Activated T-cell treated with anti-CD3 and anti-CD28 coated beads for 4 hours (primary cell): ENCODE measurements around the gene GDE1.
A peak's percentile ranks its signal among the peaks of the same experiment; 100 is the strongest.

Experiments used
- DNase-seq: peaks from one replicate; pipeline ENCODE4 v3.0.0-alpha.2; 2020

GDE1 gene

DNA sequence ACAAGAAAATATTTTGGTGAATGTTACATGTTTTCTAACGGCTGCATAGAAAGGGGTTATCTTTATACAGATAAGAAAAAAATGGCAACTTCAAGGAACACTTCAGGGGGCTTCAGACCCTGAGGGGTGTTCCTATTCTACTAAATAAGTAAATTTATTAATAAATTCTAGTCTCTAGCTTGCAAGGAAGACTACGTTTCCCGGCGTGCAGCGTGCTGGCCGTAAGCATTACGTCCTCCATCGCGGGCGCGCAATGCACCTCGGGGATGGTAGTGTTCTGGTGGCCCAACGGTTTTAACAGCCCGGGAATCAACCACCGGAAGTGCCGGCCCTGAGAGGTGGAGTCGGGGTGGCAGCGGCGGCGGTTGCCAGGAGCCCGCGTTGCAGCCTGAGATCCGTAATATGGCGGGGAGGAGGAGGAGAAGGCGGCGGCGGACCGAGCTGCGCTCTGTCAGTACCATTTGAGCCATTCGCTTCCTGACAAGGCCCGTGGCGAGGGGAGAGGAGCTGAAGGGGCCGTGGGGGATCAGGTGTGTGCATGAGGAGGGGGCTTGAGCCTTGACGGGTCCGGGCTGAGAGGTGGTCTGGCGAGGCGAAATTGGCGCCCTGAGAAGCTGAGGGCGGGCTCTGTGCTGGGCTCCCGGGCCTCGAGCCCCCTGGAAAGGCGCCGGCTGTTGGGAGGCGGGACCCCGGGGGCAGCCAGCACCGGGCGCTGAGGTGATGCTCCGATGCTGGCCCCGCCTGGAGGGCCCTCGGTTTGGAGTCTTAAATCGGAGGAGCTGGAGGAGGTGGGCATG is 1.9 kb upstream of the GDE1 start, which contains the start of gene CCP110:
Gene CCP110, plus strand, starts transcription at position 384 of the 797 bp plus-strand sequence. CDS start 3,940 bp downstream, outside the sequence.
- DNase-seq, result peak; percentile 90

DNA sequence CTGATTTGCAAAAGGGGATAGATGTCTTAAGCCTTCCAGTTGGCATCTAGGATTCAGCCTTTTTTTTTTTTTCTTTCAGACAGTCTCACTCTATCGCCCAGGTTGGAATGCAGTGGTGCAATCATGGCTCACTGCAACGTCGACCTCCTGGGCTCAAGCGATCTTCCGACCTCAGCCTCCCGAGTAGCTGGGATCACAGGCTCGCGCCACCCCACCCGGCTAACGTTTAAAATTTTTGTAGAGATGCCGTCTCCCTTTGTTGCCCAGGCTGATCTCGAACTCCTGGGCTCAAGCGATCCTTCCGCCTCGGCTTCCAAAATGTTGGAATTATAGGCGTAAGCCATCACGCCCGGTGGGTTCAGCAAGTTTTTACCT is 1.3 kb upstream of the GDE1 start:
- DNase-seq, result no peak

DNA sequence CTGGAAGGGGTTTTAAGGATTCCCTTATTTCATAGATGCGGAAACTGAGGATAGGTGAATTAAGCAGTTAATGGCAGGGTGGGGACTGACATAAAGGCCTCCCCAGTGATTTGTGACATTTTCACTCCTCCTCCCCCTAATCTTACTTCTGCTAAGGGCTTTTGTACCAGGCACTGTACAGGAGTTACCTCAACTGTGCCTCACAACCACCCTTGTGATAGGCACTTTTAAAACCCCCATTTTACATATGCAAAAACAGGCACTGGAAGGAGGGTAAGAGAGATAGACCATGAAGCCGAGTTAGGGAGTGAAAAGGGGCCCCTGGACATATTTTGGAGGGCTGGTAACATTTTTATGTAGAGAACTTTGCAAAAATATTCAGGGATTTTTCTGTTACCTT is 862 bp upstream of the GDE1 start:
- DNase-seq, result no peak

DNA sequence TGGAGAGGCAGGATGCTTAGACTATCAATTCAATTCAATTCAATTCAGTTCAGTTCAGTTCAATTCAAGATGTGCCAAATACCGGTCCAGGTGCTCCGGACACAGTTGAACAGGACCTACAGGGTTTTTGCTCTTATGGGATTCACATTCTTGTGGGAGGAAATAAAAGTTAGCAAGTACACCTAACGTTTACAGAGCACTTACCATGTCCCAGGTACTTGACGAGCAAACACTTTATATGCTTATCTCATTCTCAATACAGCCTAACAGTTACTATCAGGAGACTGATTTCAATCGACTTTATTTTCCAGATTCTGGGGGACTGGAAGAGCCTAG is 467 bp upstream of the GDE1 start:
- DNase-seq, result no peak

DNA sequence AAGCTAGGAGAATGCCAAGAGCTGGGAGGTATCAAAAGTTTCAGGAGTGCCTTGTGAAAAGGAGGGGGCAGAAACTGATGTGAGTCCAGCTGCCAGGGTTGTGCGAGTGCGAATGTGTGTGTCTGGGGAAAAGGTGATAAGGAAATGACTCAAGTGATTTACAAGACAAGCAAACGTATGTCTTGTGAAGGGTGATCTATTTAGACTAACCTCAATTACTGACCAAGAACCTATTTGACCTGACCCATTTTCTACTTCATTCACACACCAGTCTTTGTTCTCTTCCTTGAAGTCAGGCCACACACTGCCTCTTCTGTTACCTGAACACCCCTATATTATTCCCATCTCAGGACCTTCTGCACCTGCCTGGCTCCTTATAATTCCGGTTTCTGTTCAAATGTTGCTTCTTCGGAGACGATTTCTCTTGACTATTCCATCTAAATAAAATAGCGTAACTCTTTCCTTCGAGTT is 1.0 kb downstream of the GDE1 start:
- no peak for DNase-seq

DNA sequence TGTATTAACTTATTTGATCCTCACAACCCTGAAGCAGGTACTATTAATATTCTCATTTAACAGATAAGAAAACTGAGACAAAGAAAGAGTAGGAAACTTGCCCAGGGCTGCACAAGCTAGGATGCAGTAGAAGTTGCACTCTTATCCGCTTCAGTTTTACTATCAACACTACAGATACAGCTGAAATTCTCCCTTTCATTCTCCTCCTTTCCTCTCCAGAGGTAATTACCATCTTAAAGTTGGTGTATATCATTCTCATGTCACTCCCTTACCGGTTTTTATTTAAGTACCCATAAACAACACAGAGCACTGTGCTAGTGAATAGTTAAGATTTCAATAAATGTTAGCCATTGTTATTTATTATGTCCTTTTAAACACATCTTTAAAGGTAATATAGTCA is 3.5 kb downstream of the GDE1 start:
- no peak for DNase-seq

DNA sequence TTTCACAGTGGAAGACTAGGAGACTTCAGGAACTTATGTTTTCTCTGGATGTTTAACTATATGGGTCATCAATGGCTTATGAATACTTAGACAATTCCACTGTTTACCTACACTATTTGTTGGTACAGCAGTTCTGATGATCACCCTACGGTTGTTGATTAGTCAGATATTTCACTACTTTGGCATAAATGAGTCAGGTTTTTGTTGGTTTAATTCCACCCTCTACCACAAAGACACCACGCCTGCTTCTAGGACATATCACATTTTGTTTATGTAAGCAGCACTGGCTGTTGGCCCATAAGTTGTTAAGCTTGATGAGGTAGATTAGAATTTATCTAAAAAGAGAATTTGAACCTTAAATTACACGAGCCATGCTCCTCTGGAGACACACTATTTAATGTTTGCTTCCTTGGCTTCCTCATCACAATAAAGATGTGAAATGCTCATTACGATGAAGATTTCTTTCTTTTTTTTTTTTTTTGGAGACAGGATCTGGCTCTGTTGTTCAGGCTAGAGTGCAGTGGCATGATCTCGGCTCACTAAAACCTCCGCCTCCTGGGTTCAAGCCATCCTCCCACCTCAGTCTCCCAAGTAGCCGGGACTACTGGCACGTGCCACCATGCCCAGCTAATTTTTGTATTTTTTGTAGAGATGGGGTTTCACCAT is 4.3 kb downstream of the GDE1 start:
- DNase-seq, result no peak

DNA sequence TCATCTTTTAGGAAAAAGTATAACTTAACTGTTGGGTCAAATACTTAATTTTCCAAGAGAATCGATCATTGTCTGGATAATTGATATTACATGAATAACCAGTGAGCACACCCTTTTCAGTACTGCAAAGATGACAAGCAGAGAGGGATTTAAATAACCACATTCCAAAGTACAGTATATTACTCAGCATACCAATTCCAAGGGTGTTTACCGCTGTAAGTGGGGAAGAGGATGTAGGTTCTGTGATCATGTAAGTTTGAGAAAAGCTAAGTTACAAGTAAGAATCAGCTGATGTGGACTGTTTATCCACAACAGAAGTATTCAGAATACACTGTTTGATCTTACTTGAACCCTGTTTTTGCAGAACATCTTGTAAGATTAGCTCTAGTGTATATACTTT is 6.1 kb downstream of the GDE1 start:
- DNase-seq, result no peak

DNA sequence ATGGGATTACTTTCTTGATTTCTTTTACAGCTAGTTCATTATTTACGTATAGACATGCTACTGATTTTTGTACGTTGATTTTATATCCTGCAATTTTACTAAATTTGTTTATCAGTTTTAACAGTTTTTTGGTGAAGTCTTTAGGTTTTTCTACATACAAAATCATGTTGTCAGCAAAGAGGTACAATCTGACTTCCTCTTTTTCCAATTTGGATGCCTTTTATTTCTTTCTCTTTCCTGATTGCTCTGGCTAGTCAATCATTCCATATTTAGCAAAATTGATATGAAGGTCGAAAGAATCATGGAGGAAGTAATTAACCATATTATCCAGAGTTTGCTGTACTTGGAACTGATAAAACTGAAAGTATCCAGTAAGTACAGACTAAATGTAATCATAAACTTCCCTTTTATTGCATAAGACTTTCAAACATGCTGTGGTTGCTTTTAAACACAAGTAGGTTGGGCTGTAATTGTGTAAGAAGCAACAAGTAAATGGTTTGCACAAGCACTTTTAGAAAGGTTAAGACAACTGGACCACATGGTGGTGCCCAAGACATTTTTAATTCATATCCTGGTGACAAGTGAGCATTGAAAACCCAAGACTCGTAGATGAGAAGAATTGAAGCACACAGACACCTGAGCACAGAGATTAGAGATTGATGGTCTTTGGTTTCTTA is 8.4 kb downstream of the GDE1 start:
- no peak for DNase-seq

DNA sequence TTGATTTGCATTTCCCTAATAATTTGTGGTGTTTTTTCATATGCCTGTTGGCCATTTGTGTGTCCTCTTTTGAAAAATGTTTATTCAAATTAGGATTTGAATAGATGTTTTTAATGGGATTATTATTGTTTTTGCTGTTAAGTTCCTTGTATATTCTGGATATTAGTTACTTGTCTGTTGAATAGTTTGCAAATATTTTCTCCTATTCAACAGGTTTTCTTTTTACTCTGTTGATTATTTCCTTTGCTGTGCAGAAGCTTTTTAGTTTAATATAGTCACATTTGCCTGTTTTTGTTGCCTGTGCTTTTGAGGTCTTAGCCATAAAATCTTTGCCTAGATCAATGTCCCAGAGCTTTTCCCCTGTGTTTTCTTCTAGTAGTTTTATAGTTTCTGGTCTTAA is 9.6 kb downstream of the GDE1 start:
- no peak for DNase-seq

DNA sequence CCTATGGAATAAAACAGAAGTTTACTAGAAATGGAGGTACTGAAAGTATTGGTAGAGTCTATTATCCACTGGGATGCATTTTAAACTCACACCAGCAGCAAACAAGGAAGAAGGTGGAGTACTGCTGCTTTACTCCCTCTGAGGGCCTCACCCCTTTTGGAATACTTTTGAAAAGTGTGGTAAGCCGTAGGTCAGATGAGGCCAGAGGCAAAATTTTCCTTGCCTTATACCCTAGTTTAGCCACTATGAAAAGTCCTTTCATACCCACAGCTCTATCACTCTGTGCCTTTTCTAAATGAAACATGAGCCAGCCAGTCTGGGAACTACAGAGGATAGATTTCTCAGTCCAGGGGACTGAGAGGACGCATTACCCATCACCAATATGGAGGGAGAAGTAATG is 14.0 kb downstream of the GDE1 start:
- no peak for DNase-seq

DNA sequence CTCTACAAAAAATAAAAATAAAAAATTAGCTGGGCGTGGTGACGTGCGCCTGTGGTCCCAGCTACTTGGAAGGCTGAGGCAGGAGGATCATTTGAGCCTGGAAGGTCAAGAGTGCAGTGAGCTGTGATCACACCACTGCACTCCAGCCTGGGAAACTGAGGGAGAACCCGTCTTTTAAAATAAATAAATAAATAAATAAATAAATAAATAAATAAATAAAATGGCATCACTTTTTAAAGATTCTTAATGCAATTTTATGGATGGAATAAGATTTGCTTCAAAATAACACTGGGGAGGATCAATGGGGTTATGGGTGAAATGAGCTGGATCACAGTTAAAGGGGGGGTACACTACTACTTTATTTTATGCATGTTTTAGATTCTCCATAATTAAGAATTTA is 14.9 kb downstream of the GDE1 start:
- DNase-seq, result no peak

DNA sequence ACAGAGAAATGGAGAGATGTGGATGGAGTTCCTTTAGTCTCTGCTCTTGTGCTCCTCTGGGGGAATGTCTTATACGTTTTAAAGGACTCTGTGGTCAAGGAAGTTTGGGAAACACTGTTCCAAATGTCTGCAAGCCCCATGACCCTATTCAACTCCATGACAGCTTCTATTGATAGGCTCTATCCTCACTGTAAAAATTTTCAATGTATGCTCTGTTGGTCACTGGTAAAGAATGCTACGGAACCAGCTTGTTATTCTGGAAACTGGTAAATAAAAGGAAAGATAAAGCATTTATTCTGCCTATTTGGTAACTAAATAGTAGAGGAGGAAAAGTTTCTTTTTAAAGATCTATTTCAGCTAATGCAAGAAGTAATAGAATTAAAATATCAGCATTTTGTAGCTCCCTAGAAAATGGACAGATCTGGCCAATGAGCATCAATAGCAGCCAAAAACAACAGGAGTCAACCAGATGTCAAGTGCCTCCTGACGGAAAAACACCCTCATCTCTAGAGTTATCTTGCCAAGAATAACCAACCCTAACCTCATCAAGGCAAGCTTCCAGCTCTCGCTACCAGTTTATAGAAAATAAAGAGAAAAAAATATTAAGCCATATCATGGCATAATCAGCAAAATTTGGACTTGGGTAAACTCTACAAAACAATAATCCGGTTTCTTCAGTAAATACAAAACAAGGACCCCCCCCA is 16.1 kb downstream of the GDE1 start:
- DNase-seq, result no peak

DNA sequence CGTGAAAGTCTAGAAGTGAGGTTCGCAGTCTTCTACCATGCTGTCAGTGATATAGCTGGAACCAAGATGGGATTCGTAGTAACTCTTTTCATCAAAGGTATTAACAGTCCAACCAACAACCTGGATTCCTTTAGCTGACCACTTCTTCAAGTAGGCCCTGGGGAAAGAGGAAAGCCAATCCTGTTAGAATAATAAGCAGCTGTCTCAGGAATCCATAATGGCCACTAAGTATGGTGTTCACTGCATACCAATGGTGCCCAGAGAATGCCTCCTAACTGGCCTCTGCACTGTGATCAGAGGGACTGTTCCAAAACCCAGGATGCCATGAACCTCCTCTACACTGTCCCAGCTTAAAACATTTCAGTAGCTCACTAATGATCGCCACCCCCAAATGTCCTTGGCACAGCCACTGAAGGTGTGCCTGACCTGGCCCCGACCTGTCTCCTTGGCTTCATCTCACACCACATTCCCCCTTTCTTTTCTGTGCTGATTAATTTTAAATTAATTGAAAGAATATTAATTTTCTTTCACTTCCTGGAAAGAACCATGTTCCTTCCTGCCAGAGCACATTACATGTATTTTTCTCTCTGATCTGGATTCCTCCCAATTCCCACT is 18.3 kb downstream of the GDE1 start:
- no peak for DNase-seq

DNA sequence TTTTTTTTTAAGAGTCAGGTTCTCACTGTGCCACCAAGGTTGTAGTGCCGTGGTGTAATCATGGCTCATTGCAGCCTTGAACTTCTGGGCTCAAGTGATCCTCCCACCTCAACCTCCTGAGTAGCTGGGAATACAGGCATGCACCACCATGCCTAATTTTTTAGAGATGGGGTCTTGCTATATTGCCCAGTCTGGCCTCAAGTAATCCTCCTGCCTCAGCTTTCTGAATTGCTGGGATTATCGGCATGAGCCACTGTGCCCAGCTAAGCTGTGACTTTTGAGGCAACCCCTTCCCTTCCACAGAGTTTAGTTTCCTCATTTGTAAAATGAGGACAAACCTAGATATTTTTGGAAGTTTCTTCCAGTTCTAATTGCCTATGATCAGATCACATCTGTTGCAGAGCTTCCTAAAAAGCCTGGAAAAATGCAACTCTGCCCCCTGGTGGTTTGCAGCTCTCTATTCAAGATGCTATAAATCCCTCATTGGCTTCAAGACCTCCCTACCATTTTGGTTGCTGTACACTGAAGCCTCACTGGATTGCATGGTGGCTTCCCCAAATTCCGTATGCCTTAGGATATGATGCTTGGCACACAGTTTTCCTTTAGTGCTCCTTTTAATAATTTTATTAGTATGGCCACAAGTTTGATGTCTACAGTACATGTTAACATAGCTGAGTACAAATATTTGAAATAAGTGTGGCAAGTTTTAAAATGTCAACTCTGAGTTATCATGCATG is 19.3 kb downstream of the GDE1 start:
- DNase-seq, result peak; percentile 58

DNA sequence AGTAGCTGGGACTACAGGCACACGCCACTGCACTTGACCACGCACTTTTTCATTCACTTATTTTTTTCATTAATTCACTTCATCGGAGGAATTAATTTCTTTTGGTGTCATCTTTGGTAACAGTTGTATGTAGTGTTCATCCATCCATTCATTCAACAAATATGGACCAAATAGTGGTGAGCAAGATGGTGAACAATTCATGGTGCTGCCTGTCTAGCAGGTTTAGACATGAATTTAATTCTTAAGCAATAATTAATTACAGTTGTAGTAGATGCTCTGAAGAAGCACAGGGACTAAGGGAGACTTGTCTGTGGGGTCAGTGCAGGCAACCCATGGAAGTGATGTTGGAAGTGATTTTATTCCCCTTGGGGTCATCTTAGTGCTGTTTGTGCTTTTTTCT is 22.4 kb downstream of the GDE1 start:
- DNase-seq, result no peak

DNA sequence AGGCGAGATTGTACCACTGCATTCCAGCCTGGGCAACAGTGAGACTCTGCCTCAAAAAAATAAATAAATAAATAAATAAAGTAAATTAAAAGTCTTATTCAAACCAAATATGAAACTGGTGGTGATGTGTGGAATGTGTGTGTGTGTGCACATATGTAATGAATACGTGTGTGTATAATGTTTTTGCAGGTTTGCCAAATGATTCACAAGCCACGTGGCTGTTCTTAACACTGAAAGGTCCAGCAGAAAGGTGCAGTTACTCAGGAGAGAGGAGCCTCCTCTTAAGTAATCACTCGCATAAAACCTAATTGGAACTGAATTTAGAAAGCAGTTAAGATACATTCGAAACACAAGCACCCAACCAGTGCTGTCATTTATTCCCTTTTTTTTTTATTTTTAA is 22.9 kb downstream of the GDE1 start:
- no peak for DNase-seq

DNA sequence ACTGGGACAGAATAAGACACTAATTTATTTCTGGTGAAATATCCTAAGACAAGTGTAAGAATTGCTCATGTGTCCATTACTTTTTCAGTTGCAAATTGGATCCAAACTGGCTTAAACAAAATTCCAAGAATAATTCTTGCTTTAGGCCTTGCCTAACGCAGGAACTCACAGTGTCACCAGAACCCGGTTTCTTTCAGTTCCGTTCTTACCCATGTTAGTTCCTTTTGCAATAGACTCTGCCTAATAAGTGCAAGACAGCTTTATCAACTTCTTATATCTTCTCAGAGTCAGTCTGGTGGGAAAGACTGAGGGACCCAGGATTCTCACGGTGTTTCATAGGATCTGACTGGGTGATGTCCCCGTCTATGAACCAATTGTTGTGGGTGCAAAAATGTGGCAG is 24.7 kb downstream of the GDE1 start:
- no peak for DNase-seq

DNA sequence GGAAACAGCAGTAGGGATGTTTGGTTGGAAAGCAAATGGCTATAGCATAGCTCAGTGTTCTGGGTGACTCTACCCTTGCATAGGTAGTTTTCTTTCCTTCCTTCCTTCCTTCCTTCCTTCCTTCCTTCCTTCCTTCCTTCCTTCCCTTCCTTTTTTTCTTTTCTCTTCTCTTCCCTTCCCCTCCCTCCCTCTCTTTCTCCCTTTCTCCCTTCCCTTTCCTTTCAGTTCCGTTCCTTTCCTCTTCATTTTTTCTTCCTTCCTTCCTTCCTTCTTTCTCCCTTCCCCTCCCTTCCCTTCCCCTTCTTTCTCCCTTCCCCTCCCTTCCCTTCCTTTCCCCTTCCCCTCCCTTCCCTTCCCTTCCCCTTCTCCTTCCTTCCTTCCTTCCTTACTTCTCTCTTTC is 31.3 kb downstream of the GDE1 start:
- no peak for DNase-seq

DNA sequence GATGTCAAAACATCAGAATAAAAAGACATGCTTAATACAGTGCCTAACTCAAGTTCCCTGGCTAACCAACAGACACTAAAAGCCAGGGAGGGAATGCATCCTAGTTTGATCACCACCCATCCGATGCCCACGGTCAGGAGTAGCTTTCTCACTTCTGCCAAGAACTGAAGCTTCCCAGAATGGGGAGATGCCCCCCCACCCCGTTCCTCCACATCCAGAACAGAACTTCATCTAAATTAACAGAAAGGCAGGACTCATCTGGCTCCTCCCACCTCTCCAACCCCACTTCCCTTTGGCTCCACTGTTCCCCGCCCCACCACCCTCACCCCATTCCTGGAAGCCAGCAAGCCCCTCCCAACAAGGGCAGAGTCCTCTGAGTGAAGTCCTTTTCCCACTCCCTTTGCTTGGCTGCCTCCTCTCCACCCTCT is 33.7 kb downstream of the GDE1 start:
- no peak for DNase-seq

DNA sequence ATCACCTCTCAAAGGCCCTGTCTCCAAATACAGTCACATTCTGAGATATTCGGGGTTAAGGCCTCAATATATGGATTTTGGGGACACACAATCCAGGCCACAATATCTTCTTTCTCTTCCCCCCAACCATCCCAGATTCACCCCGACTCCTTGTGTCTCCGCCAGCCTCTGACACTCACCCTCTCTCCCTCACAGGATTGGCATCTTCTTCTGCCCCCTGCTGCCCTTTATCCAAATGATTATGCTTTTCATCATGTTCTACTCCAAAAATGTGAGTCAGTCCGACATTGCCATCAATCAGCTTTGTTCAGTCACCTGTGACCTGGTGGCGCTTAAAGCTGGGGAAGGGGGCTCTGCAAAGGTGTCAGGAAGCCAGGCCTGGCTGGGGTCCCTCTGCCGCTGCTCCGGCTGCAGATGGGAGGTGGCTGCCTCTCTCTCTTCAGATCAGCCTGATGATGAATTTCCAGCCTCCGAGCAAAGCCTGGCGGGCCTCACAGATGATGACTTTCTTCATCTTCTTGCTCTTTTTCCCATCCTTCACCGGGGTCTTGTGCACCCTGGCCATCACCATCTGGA is 35.1 kb downstream of the GDE1 start:
- no peak for DNase-seq

DNA sequence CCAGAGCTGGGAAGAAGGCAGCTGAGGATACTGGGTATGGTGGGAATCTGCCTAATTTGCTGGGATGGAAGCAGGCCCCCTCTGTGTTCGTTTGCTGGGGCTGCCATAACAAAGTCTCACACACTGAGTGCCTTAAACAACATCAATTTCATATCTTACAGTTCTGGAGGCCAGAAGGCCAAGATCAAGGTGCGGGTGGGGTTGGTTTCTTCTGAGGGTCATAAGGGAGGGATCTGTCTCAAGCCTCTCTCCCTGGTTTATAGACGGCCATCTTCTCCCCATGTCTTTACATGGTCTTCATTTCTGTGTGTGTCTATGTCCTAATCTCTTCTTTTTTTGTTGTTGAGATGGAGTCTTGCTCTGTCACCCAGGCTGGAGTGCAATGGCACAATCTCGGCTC is 35.8 kb downstream of the GDE1 start:
- DNase-seq, result no peak
